ENCODE measurements around the gene SUMO4.

The SUMO4 gene

DNA sequence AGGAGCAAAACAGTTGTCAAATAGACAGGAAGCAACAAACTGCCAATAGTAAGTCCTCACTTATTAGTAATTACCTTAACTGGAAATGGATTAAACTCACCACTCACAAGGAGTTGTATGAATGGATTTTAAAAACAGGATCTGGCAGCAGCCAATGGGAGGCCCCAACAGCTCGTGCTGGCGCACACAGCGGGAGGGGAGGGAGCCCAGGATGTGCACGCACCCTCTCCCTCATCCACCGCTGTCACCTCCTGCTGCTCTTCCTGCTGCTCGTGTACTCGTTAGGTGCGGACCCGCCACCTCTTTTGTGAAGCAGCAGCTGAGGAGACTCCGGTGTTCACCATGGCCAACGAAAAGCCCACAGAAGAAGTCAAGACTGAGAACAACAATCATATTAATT lies at the start of gene SUMO4:
TSS of gene SUMO4 (plus strand) at position 213 of the 400 bp plus-strand sequence. CDS start at position 343, 130 bp downstream.
- Histone ChIP-seq H3K9me3 (ENCODE audit: control insufficient read depth, insufficient read depth, low read depth, low read length) (no peaks in the 10 kb centered on the region), H3K36me3 (ENCODE audit: control insufficient read depth in 2 of 2, insufficient read depth in 1 of 2, low read length in 2 of 2) (peaks cover 34 to 51% of the 10 kb centered on the region in 2 experiments), H3K4me1 (ENCODE audit: control insufficient read depth, insufficient read depth, low read length) (no peaks in the 10 kb centered on the region), H3K4me3 (ENCODE audit: low read depth, low read length) (no peak within 1 kb of the TSS), H3K27ac (ENCODE audit: extremely low read depth, low read depth, low read length) (no peak within 1 kb of the TSS)
- ChIA-PET CTCF (no interaction called here), POLR2A (no interaction called here)
- TF ChIP-seq HOXA7 (CRISPR knock-in tag; IDR thresholded peaks at IDR 0.05; ENCODE audit: borderline replicate concordance) = no peak
- no peak for TF ChIP-seq WT1 (tag by site-specific recombination; IDR thresholded peaks at IDR 0.05)
- TF ChIP-seq ZSCAN18 (tag by site-specific recombination; IDR thresholded peaks at IDR 0.05) = no peak
- TF ChIP-seq ZNF510 (tag by site-specific recombination; IDR thresholded peaks at IDR 0.05; ENCODE audit: insufficient replicate concordance) = no peak
- TF ChIP-seq ZFP3 (tag by site-specific recombination; IDR thresholded peaks at IDR 0.05; ENCODE audit: low read depth) = no peak
- TF ChIP-seq GLI2 (tag by site-specific recombination; IDR thresholded peaks at IDR 0.05; ENCODE audit: borderline replicate concordance, low read depth) = no peak
- TF ChIP-seq ZSCAN30 (tag by site-specific recombination; IDR thresholded peaks at IDR 0.05) = no peak
- no peak for TF ChIP-seq ZBTB48 (tag by site-specific recombination; IDR thresholded peaks at IDR 0.05)
- TF ChIP-seq ZNF843 (tag by site-specific recombination; IDR thresholded peaks at IDR 0.05) = no peak
- no peak for TF ChIP-seq ZNF138 (tag by site-specific recombination; IDR thresholded peaks at IDR 0.05; ENCODE audit: borderline replicate concordance)

DNA sequence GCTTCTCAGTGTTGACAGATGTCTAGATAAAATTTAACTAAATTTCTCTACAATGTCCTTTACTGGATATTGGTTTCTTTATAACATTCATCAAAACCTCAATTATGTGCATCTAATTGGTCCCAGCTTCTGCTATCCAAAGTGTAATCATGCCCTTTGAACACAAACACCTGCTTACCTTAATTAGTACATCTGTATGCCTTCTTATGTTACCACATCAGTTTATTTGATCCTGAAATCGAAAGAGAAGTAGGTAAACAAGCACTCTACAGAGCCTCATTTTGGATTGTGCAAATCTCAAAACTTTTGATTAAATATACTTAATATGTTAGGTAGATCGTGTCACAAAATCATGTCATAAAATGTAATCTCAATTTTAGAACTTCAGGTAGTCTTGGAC lies 46.1 kb upstream of the SUMO4 start:
- 0 out of 2 replicates have a peak, but pooled peaks have one; percentile 17 for TF ChIP-seq PRDM6 (tag by site-specific recombination; IDR thresholded peaks at IDR 0.05)
- no peak for TF ChIP-seq MZF1 (tag by site-specific recombination; IDR thresholded peaks at IDR 0.05; ENCODE audit: borderline replicate concordance)
- TF ChIP-seq SP3 (tag by site-specific recombination; IDR thresholded peaks at IDR 0.05) = no peak
- no peak for TF ChIP-seq GLI4 (tag by site-specific recombination; IDR thresholded peaks at IDR 0.05)
- H3K27ac ChIP-seq (ENCODE audit: extremely low read depth, low read depth, low read length) = no peak overlapping the region
- no peaks in the 10 kb centered on the region for H3K36me3 ChIP-seq (ENCODE audit: control insufficient read depth in 2 of 2, insufficient read depth in 1 of 2, low read length in 2 of 2)
- H3K9me3 ChIP-seq (ENCODE audit: control insufficient read depth, insufficient read depth, low read depth, low read length) = no peaks in the 10 kb centered on the region
- ChIA-PET POLR2A (no interaction called here), CTCF (no interaction called here)
- no peaks in the 10 kb centered on the region for H3K4me1 ChIP-seq (ENCODE audit: control insufficient read depth, insufficient read depth, low read length)
- H3K4me3 ChIP-seq (ENCODE audit: low read depth, low read length) = no peak overlapping the region

DNA sequence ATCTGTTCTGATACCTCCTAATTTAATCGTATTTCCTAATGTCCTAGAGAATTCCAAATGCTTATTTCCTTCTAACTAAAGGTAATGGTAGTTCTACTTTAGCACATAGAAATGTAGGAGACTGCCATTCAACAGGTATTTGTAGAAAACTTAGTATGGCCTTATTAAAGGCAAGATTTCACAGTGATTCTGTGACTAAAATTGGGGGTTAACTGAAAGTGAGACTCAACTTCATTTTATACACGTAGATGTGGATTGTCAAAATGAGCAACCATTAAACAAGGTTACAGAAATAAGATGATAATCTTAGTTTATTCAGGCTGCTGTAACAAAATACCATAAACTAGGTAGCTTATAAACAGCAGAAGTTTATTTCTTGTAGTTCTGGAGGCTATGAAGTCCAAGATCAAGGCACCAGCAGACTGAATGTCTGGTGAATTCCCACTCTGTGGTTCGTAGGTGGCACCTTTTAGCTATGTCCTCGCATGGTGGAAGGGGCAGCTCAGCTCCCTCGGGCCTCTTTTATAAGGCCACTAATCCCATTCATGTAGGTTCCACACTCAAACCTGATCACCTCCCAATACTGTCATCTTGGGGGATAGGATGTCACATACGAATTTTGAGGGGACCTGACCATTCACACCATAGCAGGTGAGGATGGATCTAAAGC lies 43.8 kb upstream of the SUMO4 start:
- TF ChIP-seq SCRT2 (tag by site-specific recombination; IDR thresholded peaks at IDR 0.05) = peak; percentile 79
- TF ChIP-seq GLI4 (tag by site-specific recombination; IDR thresholded peaks at IDR 0.05) = no peak

More for the DNA sequence above, 43.8 kb upstream of the SUMO4 start:
- Histone ChIP-seq H3K4me3 (ENCODE audit: low read depth, low read length) (no peak overlapping the region), H3K36me3 (ENCODE audit: control insufficient read depth in 2 of 2, insufficient read depth in 1 of 2, low read length in 2 of 2) (peaks cover 0 to 2% of the 10 kb centered on the region in 2 experiments; a peak in 1 of 3 replicates), H3K4me1 (ENCODE audit: control insufficient read depth, insufficient read depth, low read length) (no peaks in the 10 kb centered on the region), H3K27ac (ENCODE audit: extremely low read depth, low read depth, low read length) (no peak overlapping the region), H3K9me3 (ENCODE audit: control insufficient read depth, insufficient read depth, low read depth, low read length) (no peaks in the 10 kb centered on the region)
- POLR2A ChIA-PET = no interaction called here
- CTCF ChIA-PET = no interaction called here
